GM19463 (cell line): ENCODE measurements around the gene ENO1.

ENCODE experiments used
- ATAC-seq: cut with Tn5 transposase; IDR thresholded peaks from one replicate; pipeline ENCODE4 v1.9.1; 2021; ENCODE audit warnings: mild to moderate bottlenecking, moderate library complexity; ENCODE audit not compliant: unreplicated experiment

Gene ENO1

GRCh38 chr1:8871965-8872399 lies 6.5 kb downstream of the ENO1 start:
- ATAC-seq, result no peak

- no peak for ATAC-seq
These were observed 6.9 kb downstream of the ENO1 start for GRCh38 chr1:8871539-8871935.

GRCh38 chr1:8870616-8871538 lies 7.6 kb downstream of the ENO1 start:
- ATAC-seq, result no peak

GRCh38 chr1:8870103-8870502 lies 8.4 kb downstream of the ENO1 start:
- no peak for ATAC-seq

GRCh38 chr1:8867878-8868567 lies 10.5 kb downstream of the ENO1 start:
- no peak for ATAC-seq

- no peak for ATAC-seq
These were observed 11.6 kb downstream of the ENO1 start for GRCh38 chr1:8866792-8867415.

GRCh38 chr1:8866173-8866791 lies 12.2 kb downstream of the ENO1 start:
- ATAC-seq, result no peak

- ATAC-seq, result no peak
These were observed 13.7 kb downstream of the ENO1 start for GRCh38 chr1:8864713-8865344.

GRCh38 chr1:8863794-8864233 lies 14.7 kb downstream of the ENO1 start:
- ATAC-seq, result no peak

- no peak for ATAC-seq
These were observed 15.3 kb downstream of the ENO1 start for GRCh38 chr1:8863138-8863537.

GRCh38 chr1:8862528-8862927 lies 16.0 kb downstream of the ENO1 start:
- ATAC-seq, result no peak

- ATAC-seq, result no peak
These were observed 17.6 kb downstream of the ENO1 start for GRCh38 chr1:8860738-8861516.

GRCh38 chr1:8858888-8859706 lies 19.4 kb downstream of the ENO1 start:
- ATAC-seq, result no peak

- no peak for ATAC-seq
These were observed 20.3 kb downstream of the ENO1 start for GRCh38 chr1:8858112-8858668.

GRCh38 chr1:8856689-8857412 lies 21.6 kb downstream of the ENO1 start:
- ATAC-seq, result no peak

- no peak for ATAC-seq
These were observed 24.2 kb downstream of the ENO1 start for GRCh38 chr1:8854240-8854639.

GRCh38 chr1:8851060-8851459 lies 27.4 kb downstream of the ENO1 start:
- ATAC-seq, result no peak
